NCI-H2196 (cell line): ENCODE data around the gene SORCS1.

Experiments
- DNase-seq: peaks from one replicate; lab custom pipeline; 2025; ENCODE audit not compliant: unreplicated experiment; lab: John Stamatoyannopoulos, UW

The SORCS1 gene

DNA sequence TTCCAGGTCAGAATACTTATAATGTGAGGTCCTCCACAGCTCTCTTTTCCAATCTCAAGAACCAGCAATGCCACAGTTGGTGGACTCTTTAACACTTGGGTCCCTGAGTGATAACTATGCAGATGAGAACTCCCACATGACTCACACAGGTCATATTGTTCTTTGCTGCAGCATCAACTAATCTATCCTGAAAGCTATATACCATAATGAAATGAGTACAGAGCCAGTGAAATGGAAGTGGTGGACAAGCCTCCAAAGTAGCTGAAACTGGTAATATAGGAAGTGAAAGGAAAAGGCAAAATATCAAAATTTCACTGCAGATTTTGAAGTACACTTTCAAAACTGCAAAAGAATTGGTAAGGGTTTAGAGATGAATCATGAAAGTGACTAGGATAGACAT lies 45.6 kb downstream of the SORCS1 start:
- no peak for DNase-seq

DNA sequence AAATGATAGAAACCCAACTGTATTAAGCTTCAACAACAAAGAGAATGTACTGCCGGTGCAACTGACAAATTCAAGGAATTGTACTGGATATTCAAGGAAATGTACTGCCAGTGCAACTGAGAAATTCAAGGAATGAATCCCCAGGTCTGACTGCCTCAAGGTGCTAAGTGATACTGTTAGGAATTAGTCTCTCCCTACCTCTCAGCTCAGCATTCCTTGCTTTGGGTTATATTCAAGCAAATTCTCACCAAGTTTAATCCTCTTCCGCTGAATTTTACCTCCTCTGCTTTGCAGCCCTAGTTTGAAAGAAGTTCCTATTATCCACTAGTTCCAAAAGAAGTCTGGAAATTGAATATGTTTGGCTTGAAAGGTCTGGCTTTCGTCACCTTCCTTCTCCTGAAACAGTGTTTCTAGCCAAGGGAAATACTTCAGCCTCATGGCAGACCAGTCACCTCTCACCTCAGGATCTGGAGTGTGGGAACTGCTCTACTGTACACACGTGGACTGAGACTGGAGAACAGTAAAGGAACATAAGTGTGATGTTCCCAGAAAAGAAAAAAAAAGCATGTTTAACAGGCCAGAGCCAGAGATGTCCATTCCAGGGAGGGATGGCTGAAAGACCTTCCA lies 60.4 kb downstream of the SORCS1 start:
- no peak for DNase-seq

- DNase-seq: no peak
These were observed 61.1 kb downstream of the SORCS1 start for GRCh38 chr10:107103174-107104025.

DNA sequence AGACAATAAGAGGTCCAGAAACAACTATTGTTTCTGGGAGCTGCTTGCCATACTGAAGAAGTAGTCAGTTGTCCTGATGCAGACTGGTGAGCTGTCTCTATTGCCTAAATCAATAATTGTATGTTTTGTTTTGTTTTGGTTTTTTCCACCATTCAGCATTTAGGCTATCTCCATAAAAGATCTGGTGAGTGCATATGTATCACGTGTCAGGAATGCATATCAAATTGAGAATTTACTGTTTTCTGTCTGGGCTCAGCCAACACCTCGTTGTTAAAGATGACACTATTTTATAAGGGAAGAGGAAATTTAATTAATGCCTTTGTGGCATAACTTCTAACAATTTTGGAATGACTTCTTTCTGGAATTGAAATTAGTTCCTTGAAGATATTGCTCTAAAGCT lies 66.2 kb downstream of the SORCS1 start:
- no peak for DNase-seq

- DNase-seq: no peak
These were observed 69.5 kb downstream of the SORCS1 start for GRCh38 chr10:107094824-107095522.

DNA sequence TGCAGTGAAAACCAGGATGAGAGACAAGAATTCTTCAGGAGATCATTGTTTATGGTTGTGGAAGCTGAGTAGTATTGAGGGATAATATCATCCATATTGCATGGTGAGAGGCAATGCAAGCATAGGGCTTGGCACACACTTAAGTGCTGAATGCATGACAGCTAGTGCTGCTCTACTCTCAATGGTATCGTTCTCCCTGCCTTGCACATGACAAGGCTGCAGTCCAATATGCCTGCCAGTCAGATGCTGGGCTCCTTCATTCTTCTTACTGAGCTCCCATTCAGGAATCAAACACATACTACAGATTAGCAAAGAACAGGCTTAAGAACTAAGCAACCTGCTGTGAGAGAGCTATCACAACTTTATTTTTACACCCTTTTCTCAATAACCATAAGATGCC lies 72.2 kb downstream of the SORCS1 start:
- no peak for DNase-seq

GRCh38 chr10:107091126-107091525 lies 73.4 kb downstream of the SORCS1 start:
- DNase-seq: no peak

- DNase-seq: no peak
These were observed 78.6 kb downstream of the SORCS1 start for GRCh38 chr10:107085665-107086525.

DNA sequence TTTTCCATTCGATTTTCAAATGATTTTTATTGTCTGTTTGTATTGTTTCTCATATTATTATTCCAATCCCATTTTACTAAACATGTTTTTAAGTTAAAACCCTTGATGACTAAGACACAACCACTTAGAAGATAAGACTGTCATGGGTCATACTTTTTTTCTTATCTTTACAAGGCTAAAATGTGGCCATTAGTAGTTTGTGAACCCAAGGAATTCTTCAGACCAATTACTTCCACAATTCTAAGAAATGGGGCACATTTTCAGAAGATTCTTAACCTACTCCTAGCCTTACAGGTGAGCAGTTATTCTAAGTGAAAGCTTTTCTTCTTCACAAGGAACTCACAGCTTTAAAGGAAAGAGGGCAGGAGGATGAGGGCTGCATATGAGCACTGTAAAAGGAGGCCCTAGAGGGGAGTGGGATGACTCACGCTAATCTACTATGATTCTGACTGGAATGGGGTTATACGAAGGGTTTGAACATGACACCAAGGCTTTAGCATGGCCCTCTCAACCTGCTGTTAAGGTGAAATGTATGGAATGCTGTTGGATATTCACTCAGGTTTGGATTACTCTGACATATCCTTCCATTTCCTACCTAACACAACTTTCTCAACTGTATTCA lies 81.0 kb downstream of the SORCS1 start:
- no peak for DNase-seq

- no peak for DNase-seq
These were observed 82.9 kb downstream of the SORCS1 start for GRCh38 chr10:107081644-107082043.

GRCh38 chr10:107075117-107075516 lies 89.4 kb downstream of the SORCS1 start:
- no peak for DNase-seq

- no peak for DNase-seq
These were observed 91.7 kb downstream of the SORCS1 start for GRCh38 chr10:107072786-107073185.

DNA sequence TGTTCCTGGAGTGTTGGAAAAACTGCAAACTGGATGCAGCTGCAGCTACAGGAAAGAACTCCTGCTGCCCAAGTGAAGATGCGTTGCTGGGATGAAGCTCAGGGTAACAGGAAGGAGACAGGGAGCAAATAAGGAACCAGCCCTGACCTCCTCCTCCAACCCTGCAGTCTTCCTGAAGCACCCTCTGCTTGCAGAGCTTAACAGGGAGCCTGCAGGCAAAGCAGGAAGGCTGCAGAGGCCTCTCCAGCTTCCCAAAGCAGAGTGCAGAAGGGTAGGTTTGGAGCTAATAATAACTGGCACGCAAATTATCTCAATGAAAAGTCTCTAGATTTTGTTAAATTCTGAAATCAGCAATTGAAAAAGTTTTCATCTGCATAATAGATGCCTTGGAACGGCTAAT lies 92.5 kb downstream of the SORCS1 start:
- no peak for DNase-seq

DNA sequence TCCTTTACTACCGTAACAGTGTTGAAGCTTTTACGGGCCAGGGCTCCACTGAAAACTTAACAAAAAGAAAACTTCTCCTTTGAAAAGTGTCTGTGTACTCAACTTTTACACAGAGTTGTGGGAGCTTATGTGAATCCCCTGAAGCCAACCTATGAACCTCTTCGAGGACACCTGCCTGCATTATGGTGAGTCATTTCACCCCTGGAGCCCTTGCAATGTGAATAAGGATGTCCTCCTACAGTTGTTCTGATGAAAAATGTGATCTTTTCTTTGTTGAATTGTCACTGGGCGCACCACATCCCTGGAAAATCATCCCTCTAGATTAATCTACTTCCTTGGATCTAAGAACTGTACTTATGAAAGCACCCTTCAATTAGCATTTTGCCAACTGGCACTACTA lies 93.2 kb downstream of the SORCS1 start:
- no peak for DNase-seq

DNA sequence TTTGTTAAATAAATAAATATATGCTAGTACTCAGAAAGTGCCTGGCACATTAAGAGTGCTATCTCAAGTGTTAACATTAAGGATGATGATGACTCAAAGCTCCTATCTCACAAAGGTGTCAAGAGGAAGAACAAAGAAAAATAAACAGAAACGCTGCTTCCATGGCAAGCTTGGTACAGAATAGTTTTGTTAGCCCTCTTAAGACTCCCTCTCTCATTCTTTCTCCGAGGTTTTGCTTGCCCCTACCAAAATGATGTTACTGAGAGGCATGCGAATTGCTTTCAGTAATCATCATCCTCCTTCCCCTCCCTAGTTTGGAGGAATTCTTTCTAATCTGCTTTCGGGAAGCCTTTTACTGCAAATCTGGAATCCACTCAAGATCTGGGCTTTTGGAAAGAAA lies 96.7 kb downstream of the SORCS1 start:
- DNase-seq: no peak

DNA sequence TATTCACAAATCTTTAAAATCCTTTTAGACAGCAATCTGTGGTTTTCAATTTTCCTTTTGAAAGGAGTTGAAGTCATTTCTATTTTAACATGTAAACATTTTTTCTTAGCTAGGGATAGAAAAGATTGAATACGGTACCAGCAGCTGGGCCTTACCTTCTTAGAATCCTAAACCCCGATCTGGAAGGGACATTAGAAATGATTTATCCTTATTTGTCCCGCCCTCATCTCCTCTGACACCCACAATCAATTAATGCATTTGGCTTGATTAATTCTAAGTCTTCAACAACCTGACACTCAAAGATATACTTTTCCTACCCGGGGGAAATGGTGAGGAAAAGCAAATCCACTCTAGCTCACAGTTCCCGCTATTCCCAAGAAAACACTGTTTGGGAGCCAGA lies 100.4 kb downstream of the SORCS1 start:
- DNase-seq: no peak

- no peak for DNase-seq
These were observed 104.6 kb downstream of the SORCS1 start for GRCh38 chr10:107059872-107060271.

GRCh38 chr10:107059068-107059804 lies 105.3 kb downstream of the SORCS1 start:
- DNase-seq: no peak

DNA sequence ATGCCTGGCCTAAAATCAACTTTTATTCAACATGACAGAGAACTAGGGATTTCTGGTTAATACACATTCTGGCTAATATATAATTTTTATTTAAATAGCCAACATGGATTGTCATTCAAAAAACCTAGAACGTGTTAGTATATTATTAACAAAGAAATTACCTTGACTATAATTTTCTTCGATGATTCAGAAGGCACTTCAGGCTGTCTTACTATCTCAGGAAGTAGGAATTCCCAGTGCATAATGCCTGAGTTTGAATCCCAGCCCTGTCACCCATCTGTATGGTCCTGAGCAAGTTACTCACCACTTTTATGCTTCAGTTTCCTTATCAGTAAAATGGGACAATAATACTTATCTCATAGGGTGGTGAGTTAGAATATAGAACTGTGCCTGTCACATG lies 106.2 kb downstream of the SORCS1 start:
- DNase-seq: no peak

DNA sequence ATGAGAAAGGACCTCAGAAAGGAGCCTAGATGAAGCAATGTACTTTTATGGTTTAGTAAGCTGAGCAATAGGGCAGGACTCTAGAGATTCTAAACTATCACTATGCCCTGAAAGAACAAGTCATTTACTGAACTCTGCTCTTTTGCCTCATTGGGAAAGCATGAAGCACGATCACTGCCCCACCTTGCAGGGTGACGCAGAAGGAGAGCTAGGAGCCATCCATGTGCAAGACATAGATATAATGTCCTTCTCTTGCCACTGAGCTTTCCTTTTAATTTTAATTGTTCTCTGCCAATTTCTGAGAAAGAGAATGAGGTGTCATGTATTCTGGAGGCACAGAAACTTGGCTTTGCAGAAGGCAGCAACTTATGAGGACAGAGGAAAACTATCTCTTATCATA lies 108.3 kb downstream of the SORCS1 start:
- DNase-seq: no peak
